Astrocyte (in vitro differentiated cells and primary cell): ENCODE results near the gene HMGCR. TPM values are rescaled to one million over a fixed set of nuclear protein-coding genes. Genes with fewer than 3 reads are reported as not detected.

Experiments
- DNase-seq: peaks from one replicate; pipeline ENCODE4 v3.0.0-alpha.2; 2010; ENCODE audit warnings: low read depth
- FAIRE-seq: peaks from 2 replicates; lab custom pipeline; 2011; peaks lifted over from hg19 to GRCh38; lab: Jason Lieb, UNC
- H2AFZ ChIP-seq: 2 replicates; pipeline ENCODE4 v1.6.0; 2012; ENCODE audit warnings: low read depth, low read length, inconsistent platforms
- H3K27ac ChIP-seq: 2 replicates; pipeline ENCODE4 v1.5.1; 2011; ENCODE audit warnings: low read depth, low read length, inconsistent platforms
- H3K27me3 ChIP-seq: 2 replicates; pipeline ENCODE4 v1.6.0; 2011; ENCODE audit warnings: low read length, inconsistent platforms; ENCODE audit not compliant: insufficient read depth
- H3K36me3 ChIP-seq: 2 replicates; pipeline ENCODE4 v1.5.1; 2011; ENCODE audit warnings: low read length, inconsistent platforms; ENCODE audit not compliant: insufficient read depth
- H3K4me1 ChIP-seq: 2 replicates; pipeline ENCODE4 v1.5.1; 2011; ENCODE audit warnings: low read length, inconsistent platforms; ENCODE audit not compliant: insufficient read depth
- H3K4me2 ChIP-seq: 2 replicates; pipeline ENCODE4 v1.6.0; 2012; ENCODE audit warnings: low read length, inconsistent platforms
- H3K4me3 ChIP-seq: 2 replicates; pipeline ENCODE4 v1.5.1; 2011; ENCODE audit warnings: low read depth, mild to moderate bottlenecking, low read length, inconsistent platforms; ENCODE audit not compliant: insufficient read depth
- H3K79me2 ChIP-seq: 2 replicates; pipeline ENCODE4 v1.6.0; 2012; ENCODE audit warnings: mild to moderate bottlenecking, low read length, inconsistent platforms; ENCODE audit not compliant: insufficient read depth
- H3K9ac ChIP-seq: 2 replicates; pipeline ENCODE4 v1.6.0; 2012; ENCODE audit warnings: mild to moderate bottlenecking, low read length, inconsistent platforms
- H3K9me3 ChIP-seq: 2 replicates; pipeline ENCODE4 v1.5.1; 2012; ENCODE audit warnings: low read depth, mild to moderate bottlenecking, low read length, inconsistent platforms; ENCODE audit not compliant: insufficient read depth
- H4K20me1 ChIP-seq: 2 replicates; pipeline ENCODE4 v1.6.0; 2012; ENCODE audit warnings: low read length, inconsistent platforms; ENCODE audit not compliant: insufficient read depth
- H3K27ac Mint-ChIP-seq: one replicate; pipeline ENCODE4 v1.8.0; 2021; ENCODE audit warnings: mild to moderate bottlenecking, mixed read lengths; ENCODE audit not compliant: unreplicated experiment
- H3K27me3 Mint-ChIP-seq: one replicate; pipeline ENCODE4 v1.8.0; 2021; ENCODE audit warnings: low read depth, mixed read lengths; ENCODE audit not compliant: unreplicated experiment
- H3K36me3 Mint-ChIP-seq: one replicate; pipeline ENCODE4 v1.8.0; 2021; ENCODE audit warnings: low read depth, mixed read lengths; ENCODE audit not compliant: unreplicated experiment
- H3K4me1 Mint-ChIP-seq: one replicate; pipeline ENCODE4 v1.8.0; 2021; ENCODE audit warnings: low read depth, mixed read lengths; ENCODE audit not compliant: unreplicated experiment
- H3K4me3 Mint-ChIP-seq: one replicate; pipeline ENCODE4 v1.8.0; 2021; ENCODE audit warnings: mild to moderate bottlenecking, moderate library complexity, mixed read lengths; ENCODE audit not compliant: unreplicated experiment
- H3K9me3 Mint-ChIP-seq: one replicate; pipeline ENCODE4 v1.8.0; 2021; ENCODE audit warnings: mild to moderate bottlenecking, mixed read lengths; ENCODE audit not compliant: unreplicated experiment
- EZH2 ChIP-seq: IDR thresholded peaks from 2 replicates; pipeline ENCODE4 v1.6.1; 2012; ENCODE audit warnings: mild to moderate bottlenecking, low read length, inconsistent platforms; ENCODE audit not compliant: insufficient read depth
- total RNA-seq: library from RNA; stranded (reverse); gene quantifications from 2 replicates; pipeline ENCODE4 v1.2.1, GENCODE V29; 2021
- TF ChIP-seq, protein P1 (sequence below): IDR thresholded peaks from 2 replicates; pipeline ENCODE4 v1.5.1; 2011; ENCODE audit warnings: low read depth, mild to moderate bottlenecking, inconsistent platforms, low read length, moderate library complexity; ENCODE audit not compliant: insufficient read depth

The HMGCR gene
- total RNA-seq, 1 donor from 2014 or later: 114 TPM

GRCh38 chr5:75361310-75361709 is 24.3 kb downstream of the HMGCR start:
- Histone ChIP-seq H3K9ac (no peak overlapping the region), H3K79me2 (no peaks in the 10 kb centered on the region), H3K9me3 (no peaks in the 10 kb centered on the region), H3K36me3 (peaks cover 56% of the 10 kb centered on the region), H3K4me1 (no peaks in the 10 kb centered on the region), H2AFZ (no peak overlapping the region), H3K27me3 (no peaks in the 10 kb centered on the region), H3K4me2 (no peak overlapping the region), H3K4me3 (no peak overlapping the region), H3K27ac (no peak overlapping the region), H4K20me1 (peaks cover 12% of the 10 kb centered on the region)
- Mint-ChIP-seq H3K36me3 (peaks cover 7% of the 10 kb centered on the region), H3K27ac (no peak overlapping the region), H3K4me1 (peaks cover 6% of the 10 kb centered on the region), H3K27me3 (no peaks in the 10 kb centered on the region), H3K9me3 (no peaks in the 10 kb centered on the region), H3K4me3 (no peak overlapping the region)
- no peak for DNase-seq
- no peak for FAIRE-seq
- TF ChIP-seq, protein P1, sequence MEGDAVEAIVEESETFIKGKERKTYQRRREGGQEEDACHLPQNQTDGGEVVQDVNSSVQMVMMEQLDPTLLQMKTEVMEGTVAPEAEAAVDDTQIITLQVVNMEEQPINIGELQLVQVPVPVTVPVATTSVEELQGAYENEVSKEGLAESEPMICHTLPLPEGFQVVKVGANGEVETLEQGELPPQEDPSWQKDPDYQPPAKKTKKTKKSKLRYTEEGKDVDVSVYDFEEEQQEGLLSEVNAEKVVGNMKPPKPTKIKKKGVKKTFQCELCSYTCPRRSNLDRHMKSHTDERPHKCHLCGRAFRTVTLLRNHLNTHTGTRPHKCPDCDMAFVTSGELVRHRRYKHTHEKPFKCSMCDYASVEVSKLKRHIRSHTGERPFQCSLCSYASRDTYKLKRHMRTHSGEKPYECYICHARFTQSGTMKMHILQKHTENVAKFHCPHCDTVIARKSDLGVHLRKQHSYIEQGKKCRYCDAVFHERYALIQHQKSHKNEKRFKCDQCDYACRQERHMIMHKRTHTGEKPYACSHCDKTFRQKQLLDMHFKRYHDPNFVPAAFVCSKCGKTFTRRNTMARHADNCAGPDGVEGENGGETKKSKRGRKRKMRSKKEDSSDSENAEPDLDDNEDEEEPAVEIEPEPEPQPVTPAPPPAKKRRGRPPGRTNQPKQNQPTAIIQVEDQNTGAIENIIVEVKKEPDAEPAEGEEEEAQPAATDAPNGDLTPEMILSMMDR: no peak
- TF ChIP-seq EZH2: no peak

GRCh38 chr5:75362474-75362975 is 25.5 kb downstream of the HMGCR start:
- Histone ChIP-seq H2AFZ (no peak overlapping the region), H3K4me1 (no peaks in the 10 kb centered on the region), H3K4me3 (no peak overlapping the region), H3K79me2 (no peaks in the 10 kb centered on the region), H3K4me2 (no peak overlapping the region), H4K20me1 (peaks cover 7% of the 10 kb centered on the region), H3K27me3 (no peaks in the 10 kb centered on the region), H3K36me3 (peaks cover 45% of the 10 kb centered on the region), H3K9me3 (no peaks in the 10 kb centered on the region), H3K9ac (no peak overlapping the region), H3K27ac (no peak overlapping the region)
- no peak for TF ChIP-seq EZH2
- TF ChIP-seq, protein P1: no peak
- no peak overlapping the region for H3K27ac Mint-ChIP-seq
- FAIRE-seq (no peak), DNase-seq (no peak)
- no peaks in the 10 kb centered on the region for H3K9me3 Mint-ChIP-seq
- no peaks in the 10 kb centered on the region for H3K27me3 Mint-ChIP-seq
- peaks cover 4% of the 10 kb centered on the region for H3K36me3 Mint-ChIP-seq
- no peak overlapping the region for H3K4me3 Mint-ChIP-seq
- peaks cover 10% of the 10 kb centered on the region for H3K4me1 Mint-ChIP-seq

DNA sequence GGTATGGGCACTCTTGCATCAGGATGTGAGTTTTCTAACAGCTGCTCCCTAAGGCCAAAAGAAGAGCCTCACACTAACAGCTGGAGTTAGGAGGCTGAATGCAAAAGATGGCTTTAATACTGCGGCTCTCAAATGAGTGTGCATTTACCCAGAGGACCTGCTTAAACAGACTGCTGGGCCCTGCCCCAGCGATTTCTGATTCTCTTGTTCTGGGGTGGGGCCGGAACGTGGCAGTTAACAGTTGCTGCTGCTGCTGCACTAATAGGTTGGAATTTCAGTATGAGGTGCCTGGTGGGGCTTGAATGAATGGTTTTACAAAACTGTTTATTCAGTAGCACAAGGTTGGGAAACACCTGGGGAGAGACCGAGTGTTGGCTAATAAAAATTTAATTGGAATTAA is 26.1 kb downstream of the HMGCR start:
- no peak overlapping the region for H3K27ac Mint-ChIP-seq
- Histone ChIP-seq H4K20me1 (peaks cover 7% of the 10 kb centered on the region), H2AFZ (no peak overlapping the region), H3K27me3 (no peaks in the 10 kb centered on the region), H3K4me3 (no peak overlapping the region), H3K4me1 (peaks cover 2% of the 10 kb centered on the region), H3K79me2 (no peaks in the 10 kb centered on the region), H3K4me2 (no peak overlapping the region), H3K27ac (no peak overlapping the region), H3K9me3 (no peaks in the 10 kb centered on the region), H3K9ac (no peak overlapping the region), H3K36me3 (peaks cover 41% of the 10 kb centered on the region)
- H3K4me3 Mint-ChIP-seq: no peak overlapping the region
- no peaks in the 10 kb centered on the region for H3K27me3 Mint-ChIP-seq
- no peaks in the 10 kb centered on the region for H3K9me3 Mint-ChIP-seq
- DNase-seq: no peak
- no peak for FAIRE-seq
- peaks cover 3% of the 10 kb centered on the region for H3K36me3 Mint-ChIP-seq
- peaks cover 10% of the 10 kb centered on the region for H3K4me1 Mint-ChIP-seq
- TF ChIP-seq EZH2: no peak
- TF ChIP-seq, protein P1: no peak
